Kidney tubule cell (primary cell): ENCODE measurements around the gene KIF27.
"Not testable (repeated sequence)": the region's sequence is repeated elsewhere in the genome, so short reads cannot be mapped to it uniquely, and the experiment has no call there.

Experiments
- DNase-seq: peaks from one replicate; pipeline ENCODE4 v3.0.0-alpha.2; 2018; ENCODE audit warnings: low spot score

The KIF27 gene

DNA sequence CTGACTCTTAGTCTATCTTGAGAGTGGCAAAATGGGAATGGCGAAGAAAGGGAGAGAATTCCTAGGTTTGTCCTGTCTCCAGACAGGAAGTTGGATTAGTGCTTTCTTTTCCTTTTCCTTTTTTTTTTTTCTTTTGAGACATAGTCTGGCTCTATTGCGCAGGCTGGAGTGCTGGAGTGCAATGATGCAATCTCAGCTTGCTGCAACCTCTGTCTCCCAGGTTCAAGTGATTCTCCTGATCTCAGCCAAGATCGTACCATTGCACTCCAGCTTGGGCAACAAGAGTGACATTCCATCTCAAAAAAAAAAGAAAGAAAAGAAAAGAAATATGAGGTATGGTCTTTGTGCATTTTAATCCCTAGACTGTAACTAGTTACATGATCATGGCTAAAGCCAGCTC lies 12.6 kb upstream of the KIF27 start:
- no peak for DNase-seq

DNA sequence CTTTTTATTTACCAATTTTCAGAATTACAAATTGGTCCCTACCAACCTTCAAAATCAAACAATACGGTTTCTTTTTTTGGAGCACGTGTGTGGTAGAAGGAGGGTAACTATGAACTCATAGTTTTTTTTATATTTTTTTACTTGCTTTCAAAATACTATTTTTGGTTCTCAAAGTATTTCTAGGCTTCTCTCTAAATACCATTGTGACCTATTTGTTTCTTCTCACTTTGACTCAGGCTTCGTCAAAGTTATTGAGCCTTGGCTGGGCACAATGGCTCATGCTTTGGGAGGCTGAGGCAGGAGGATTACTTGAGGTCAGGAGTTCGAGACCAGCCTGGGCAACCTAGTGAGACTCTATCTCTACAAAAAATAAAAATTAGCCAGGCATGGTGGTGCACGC lies 11.6 kb upstream of the KIF27 start:
- DNase-seq: no peak

DNA sequence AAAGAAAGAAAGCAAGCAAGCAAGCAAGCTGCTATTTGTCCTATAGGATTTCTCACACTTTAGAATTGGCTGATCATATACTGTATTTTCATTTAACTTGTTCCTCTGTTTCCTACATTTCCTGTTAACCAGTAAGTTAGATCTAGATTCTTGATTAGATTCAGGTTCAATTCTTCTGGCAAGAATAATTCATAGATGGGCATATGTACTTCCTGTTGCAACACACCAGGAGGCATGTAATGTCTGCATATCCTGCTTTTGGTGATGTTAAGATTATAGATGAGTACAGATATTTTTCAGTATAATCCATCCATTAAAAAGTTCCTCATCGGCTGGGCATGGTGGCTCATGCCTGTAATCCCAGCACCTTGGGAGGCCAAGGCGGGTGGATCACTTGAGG lies 10.8 kb upstream of the KIF27 start:
- DNase-seq: no peak

DNA sequence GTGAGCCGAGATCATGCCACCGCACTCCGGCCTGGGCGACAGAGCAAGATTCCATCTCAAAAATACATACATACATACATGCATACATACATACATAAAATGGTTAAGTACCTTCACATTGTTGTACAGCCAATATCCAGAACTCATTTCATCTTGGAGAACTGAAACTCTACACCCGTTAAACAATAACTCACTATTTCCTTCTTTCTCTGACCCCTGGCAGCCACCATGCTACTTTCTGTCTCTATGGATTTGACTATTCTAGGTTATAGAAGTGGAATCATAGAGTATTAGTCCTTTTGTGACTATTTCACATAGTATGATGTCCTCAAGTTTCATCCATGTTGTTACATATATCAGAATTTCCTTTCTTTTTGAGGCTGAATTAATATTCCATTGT lies 9.6 kb upstream of the KIF27 start:
- DNase-seq: no peak

DNA sequence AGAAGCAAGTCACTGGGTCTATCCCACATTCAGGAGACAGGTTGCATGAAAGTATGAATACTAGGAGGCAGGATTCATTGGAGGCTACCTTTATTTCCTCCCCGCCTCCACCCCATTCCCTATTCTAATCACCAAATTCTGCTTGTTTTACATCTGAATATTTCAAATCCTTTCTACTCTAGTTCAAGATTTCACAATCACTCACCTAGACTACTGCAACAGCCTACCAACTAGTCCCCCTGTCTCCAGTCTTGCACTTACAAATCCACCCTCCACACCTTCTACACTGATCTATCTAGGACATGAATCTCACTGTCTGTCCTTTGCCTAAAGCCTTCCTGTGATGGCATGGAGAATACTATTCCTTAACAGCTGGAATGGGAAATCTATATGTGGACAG lies 6.4 kb upstream of the KIF27 start:
- no peak for DNase-seq

DNA sequence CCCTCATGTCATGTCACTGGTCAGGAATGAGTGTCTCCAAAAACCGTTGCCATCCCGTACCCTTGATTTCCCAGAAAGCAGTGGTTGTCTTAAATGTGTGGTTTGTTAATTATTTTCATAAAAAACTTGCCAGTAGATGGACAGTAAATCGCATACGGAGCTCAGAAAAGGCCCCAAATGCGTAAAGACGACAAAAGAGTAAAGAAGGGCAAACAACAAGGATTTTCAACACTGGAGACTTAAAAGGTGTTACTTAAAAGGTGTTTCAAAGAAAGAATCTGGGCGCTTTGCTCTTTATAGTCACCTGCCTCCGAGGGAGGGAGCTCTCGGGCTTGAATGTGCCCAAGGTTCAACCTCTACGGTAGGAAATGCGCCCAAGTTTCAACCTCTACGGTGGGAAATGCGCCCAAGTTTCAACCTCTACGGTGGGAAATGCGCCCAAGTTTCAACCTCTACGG lies 734 bp downstream of the KIF27 start:
- no peak for DNase-seq

DNA sequence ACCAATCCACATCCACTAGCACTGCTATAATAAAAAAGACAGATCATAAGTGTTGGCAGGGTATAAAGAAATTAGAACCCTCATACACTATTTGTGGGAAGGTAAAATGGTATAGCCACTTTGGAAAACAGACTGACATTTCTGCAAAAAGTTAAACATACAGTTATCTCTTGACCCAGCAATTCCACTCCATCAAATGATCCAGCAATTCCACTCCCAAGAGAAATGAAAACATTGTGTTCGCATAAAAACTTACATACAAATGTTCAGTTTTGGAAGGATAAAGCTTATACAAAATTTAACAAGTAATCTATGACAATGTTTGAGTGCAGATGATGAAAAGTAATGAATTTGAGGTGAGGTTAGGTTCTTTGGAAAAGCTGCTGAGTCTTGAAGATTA lies 2.1 kb downstream of the KIF27 start:
- no peak for DNase-seq

DNA sequence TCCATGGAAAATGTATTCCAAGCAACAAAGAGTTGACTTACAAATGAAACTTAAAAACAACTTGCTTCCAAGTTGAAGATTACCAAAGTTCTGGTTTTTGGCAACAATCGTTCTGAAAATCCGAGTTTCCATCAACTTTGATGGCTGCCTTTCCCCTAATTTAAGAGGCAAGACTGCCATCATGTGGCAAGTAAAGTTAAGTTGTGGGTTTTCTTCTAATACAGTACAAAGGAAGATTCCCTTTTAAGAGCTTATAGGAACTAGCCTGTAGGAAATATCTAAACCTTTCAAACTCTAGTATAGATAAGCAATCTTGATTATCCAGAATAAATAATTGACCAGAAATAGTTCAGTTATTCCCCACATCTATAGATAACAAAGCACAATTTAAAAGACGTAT lies 9.0 kb downstream of the KIF27 start:
- peak; percentile 13 for DNase-seq

DNA sequence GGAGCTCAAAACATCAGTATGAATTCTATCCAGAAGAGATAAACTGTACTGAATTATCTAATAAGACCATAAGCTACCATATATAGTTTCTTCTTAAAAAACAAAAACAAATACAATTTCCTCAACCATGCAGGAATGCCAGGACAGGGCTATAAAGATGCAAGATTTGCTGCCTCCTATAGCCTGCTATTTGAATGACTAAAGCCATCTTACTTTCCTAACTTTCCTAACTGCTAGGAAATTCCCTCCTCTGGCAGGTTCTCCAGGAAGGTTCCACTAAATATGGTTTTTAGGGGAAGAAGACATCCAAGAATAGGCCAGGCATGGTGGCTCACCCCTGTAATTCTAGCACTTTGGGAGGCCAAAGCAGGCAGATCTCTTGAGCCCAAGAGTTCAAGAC lies 15.1 kb downstream of the KIF27 start:
- DNase-seq: no peak

DNA sequence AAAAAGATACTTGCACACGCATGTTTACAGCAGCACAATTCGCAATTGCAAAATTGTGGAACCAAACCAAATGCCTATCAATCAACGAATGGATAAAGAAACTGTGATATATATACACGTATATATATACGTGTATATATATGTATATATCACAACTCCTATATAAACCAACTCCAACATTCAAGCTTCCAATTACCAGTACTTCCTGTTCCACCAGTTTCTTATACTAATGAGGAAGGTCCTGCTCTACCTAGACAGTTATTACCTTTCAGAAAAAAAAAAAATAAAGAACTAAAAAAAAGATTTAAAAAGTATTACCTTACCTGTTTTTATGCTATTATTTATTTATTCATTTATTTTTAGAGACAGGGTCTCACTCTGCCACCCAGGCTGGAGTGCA lies 20.6 kb downstream of the KIF27 start:
- DNase-seq: not testable (repeated sequence)

DNA sequence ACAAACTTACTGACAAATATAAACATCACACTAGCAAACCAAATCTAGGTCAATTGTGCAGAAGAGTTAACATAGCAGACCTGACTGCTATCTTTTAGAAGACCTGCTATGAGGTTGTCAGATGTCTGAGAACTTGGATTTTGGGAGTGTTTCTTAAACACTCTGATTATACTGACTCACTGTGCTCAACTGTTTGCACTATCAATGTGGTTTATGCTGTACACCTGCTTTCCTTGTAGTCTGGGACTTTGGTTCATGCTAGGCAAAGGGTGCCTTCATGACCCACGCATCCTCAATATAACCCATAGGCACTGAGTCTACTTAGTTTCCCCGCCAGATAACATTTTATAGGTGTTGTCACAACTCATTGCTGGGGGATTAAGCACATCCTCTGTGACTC lies 26.9 kb downstream of the KIF27 start:
- not testable (repeated sequence) for DNase-seq

DNA sequence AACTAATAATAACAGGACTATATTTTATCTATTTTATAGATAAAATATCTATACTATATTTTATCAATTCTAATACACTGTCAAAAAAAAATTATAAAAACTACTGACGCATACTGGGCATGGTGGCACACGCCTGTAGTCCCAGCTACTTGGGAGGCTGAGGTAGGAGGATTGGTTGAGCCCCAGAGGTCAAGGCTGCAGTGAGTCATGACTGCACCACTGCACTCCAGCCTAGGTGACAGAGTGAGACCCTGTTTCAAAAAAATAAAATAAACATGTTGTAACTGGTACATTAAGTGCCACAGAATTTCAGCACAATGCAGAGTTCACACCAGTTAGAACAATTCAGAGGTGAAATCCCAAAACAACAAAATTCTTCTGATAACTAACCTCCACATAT lies 34.7 kb downstream of the KIF27 start:
- not testable (repeated sequence) for DNase-seq

DNA sequence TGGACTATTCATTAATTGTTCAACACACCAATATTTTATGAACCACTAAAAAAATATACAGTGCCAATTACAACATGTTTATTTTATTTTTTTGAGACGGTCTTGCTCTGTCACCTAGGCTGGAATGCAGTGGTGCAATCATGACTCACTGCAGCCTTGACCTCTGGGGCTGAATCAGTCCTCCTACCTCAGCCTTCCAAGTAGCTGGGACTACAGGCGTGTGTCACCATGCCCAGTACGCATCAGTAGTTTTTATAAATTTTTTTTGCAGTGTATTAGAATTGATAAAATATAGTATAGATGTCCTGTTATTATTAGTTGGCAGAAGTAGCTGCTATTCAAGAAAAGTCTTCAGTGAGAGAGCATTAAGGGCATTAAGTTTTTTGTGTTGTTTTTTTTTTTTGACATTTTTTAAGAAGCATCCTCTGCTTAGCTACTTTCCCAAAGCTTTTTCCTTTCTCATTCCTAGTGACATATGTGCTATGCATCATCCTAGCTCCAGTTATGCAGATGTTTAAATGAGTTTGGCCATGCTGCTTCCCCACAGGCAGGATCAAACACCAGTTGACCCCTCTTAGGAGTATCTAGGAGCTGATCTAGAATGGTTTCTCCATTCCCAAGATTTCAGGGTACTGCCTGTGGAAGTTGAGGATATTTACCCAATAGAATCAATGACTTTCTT lies 35.5 kb downstream of the KIF27 start:
- peak; percentile 91 for DNase-seq

DNA sequence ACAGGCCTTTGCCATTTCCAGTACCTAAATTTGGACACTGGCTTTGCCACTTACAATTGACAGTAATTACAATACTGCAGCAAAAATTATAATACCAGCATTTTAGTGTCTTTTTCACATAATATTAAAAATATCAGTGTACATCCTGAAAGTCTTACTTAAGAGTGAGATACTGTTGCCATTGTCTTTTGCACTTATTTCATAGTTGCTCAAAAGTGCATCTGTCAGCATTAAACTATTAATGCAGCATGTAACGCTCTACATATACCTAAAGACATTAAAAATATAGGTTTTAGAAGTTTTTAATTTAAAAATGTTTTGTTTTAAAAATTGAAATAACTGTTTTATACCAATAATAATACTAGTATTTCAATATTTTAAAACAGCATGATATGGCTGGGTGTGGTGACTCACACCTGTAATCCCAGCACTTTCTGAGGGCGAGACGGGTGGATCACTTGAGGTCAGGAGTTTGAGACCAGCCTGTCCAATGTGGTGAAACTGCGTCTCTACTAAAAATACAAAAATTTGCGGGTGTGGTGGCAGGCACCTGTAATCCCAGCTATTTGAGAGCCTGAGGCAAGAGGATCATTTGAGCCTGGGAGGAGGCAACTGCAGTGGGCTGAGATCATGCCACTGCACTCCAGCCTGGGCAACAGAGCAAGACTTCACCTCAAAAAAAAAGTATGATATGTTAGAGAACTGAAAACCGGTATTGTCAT lies 39.4 kb downstream of the KIF27 start:
- DNase-seq: not testable (repeated sequence)

DNA sequence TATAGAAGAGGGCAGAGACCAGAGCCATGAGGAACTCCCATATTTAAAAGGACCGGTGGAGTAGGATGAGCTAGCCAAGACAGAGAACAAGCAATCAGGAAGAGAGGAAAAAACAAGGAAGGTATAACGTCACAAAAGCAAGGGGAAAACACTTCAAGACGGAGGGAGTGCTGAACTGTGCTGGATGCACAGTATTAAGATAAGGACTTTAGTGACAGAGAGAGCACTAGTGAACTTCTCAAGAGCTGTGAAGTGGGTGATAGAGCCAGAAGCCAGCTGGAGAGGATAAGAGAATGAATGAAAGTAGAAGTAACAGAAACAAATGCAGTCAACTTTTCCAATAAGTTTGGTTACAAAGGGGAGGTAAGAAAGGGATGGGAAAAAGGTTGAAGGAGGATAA lies 45.7 kb downstream of the KIF27 start:
- DNase-seq: not testable (repeated sequence)

DNA sequence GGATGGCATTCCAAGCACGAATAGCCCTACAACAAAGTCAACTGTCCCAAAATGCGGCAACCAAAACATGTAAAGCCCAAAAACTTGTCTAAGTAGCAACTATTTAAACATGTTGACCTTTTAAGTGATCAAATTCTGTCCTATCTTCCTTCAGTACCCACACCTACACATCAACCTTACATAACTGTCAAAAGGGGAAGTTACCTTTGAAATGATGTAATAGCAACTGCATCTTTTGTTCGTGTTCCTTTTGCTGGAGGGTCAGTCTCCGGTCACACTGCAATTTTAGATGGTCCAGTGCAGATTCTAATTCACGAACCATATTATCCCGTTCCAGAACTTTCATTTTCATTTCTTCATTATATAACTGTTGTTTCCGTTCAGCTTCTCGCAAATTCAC lies 71.3 kb downstream of the KIF27 start:
- DNase-seq: not testable (repeated sequence)

DNA sequence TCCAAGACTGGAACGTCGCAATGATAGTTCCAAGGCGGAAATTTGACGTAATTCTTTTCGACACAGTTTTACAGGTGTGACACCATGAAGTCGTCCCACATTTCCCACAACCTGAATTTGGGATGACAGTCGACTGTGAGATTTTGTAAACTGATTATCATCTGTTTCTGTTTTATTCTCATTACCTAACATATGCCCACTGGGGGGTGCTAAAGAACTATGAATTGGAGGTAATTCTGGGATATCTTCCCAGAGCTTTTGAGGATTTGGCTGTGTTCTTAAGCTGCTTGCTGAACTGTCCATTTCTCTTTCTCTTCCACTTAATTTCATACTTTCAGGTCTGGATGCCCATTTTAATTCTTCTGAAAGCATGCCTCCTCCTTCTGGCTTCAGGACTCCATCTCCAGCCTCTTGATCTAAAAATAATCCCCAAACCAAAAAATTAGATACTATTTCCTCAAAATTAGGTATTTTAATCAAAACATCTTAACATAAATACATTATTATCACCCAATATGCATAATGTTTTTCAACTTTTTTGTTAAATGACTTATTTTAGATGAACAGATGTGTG lies 84.1 kb downstream of the KIF27 start:
- DNase-seq: not testable (repeated sequence)

DNA sequence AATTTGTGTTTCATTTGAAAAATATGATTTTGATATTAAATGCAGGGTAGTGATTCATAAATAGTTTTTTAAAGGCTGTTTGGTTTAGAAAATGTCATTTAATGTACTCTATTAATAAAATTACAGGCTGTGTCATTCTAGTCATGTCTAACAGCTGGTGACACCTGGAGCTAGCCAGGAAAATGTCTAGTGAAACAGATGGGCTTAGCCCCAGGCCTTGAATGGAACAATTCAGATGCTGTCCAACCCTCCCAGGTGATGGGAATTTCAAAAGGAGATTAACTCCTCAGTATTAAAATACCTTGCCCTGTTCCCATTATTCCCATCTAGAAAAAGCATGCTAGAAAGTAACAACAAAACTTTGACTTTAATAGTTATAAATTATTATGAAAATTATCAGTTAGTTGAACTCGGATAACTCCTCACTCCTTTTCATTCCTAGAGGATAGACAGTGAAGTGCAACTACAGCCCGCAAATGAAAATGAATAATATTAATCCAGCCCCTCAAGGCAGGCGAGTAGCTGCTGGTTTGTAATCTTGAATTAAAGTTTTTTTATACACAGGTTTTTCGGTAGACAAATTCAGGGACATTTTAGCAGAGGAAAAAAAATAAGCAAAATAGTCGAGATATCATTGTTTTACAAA lies 90.7 kb downstream of the KIF27 start:
- DNase-seq: not testable (repeated sequence)

DNA sequence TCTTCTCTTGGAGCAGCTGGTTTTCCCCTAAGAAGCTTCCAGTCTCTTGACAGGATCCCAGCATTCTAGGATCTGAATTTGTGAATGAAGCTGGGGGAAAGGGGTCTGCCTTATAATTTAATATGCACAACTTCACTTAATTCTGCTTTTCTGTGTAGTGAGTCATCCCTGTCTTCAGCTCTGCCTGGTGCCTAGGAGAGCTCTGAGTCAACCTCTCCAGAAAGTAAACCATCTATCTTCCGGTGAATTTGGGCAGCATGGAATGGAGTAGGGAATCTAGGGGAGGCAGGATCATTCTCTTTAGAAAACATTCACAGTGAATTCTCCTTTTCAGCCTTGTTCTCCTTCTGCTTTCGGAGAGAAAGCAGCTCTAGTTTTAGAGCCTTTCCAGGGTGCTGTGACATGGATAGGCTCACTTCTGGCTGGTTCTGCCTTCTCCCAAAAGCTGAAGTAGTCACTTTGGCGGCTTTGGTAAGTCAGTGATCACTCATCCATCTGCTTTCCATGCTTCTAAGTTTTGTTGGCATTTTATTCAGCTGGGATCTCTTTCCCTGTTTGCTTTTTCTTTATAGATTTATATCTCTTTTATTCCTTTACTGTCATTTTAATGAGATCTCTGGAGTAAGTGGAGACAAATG lies 96.1 kb downstream of the KIF27 start:
- DNase-seq: peak; percentile 18

DNA sequence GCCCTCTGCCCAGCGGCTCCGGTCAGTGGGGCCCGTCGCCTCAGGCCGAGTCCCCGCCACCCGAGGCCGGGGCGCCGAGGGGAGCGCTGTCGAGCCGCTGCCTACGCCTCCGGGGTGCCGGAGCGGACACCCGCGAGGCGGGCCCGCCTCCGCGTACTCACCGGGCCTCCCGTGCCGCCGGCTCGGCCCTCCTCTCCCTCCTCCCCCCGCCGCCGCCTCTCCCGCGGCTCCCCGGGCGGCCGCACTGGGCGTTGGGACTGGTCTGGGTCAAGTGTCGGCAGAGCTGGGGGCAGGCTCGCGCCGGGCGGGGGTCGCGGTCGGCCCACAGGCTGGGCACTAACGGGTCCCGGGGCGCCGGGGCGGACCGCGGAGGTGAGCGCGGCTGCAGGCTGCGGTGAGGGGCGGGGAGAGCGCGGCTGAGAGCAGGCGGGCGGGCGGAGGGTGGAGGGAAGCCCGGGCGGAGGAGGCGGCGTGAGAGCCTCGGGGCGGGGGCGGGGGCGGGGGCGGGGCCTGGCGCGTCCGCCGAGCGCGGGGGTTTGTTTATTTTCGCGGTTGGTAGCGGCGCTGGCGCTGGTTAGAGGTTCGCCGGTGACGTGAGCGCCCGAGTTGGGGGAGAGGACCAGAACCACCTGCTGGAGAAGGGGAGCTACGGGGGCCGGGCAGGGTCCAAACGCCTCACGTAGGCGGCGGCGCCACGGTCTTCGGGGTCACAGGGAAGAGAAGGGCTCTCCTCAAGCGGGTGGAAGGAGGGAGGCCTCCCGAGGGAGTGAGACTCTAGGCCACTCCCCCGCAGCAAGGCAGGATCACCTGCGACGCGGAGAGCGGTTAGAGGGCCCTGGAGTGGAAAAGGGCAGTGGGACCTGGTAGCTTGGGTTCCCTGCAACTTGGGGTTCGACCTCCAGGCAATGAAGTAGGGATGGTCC lies 103.6 kb downstream of the KIF27 start, which contains the start of gene GKAP1:
Gene GKAP1, minus strand, starts transcription at position 414 of the 923 bp plus-strand sequence. CDS start 11,252 bp downstream, outside the sequence.
- peak; percentile 74 for DNase-seq

DNA sequence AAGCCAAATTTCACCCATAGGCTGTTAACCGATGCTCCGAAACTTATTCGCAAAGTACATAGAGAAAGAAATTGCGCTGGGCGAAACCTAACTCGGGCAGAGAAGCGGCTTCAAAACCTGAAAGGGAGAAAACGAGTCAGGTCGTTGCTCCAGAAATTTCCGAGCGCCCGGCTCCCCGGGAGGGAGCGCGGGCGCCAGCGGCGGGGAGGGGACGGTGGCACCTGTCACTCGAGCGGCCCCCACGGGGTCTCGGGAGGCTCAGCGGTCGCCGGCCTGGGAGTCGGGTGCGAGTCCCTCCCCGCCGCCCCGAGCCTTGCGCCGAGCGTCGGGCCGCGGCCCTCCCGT lies 104.2 kb downstream of the KIF27 start:
- not testable (repeated sequence) for DNase-seq
